Effector memory CD4-positive, alpha-beta T cell (primary cell): ENCODE measurements around the gene SPACA6.

Experiments used
- DNase-seq, 3 donors: peaks; one replicate each; pipeline ENCODE4 v3.0.0-alpha.2; 2020
- H3K27ac ChIP-seq: 2 replicates; pipeline ENCODE4 v1.7.0; 2013; ENCODE audit warnings: mild to moderate bottlenecking, low read length, moderate library complexity; ENCODE audit not compliant: insufficient read depth, poor library complexity, severe bottlenecking
- H3K27me3 ChIP-seq: replicated peaks from 2 replicates; pipeline ENCODE4 v1.7.0; 2013; ENCODE audit warnings: mild to moderate bottlenecking, low read length; ENCODE audit not compliant: insufficient read depth, control insufficient read depth, poor library complexity, severe bottlenecking
- H3K36me3 ChIP-seq: 2 replicates; pipeline ENCODE4 v1.7.0; 2013; ENCODE audit warnings: mild to moderate bottlenecking, low read length, moderate library complexity; ENCODE audit not compliant: control insufficient read depth, insufficient read depth
- H3K4me1 ChIP-seq: 2 replicates; pipeline ENCODE4 v1.7.0; 2013; ENCODE audit warnings: low read length, mild to moderate bottlenecking; ENCODE audit not compliant: control insufficient read depth, insufficient read depth, poor library complexity, severe bottlenecking
- H3K4me3 ChIP-seq: 2 replicates; pipeline ENCODE4 v1.7.0; 2013; ENCODE audit warnings: low read length, low read depth, mild to moderate bottlenecking; ENCODE audit not compliant: insufficient read depth, poor library complexity, severe bottlenecking
- H3K9me3 ChIP-seq: 2 replicates; pipeline ENCODE4 v1.7.0; 2013; ENCODE audit warnings: mild to moderate bottlenecking, low read length, moderate library complexity; ENCODE audit not compliant: control insufficient read depth

Gene SPACA6

DNA sequence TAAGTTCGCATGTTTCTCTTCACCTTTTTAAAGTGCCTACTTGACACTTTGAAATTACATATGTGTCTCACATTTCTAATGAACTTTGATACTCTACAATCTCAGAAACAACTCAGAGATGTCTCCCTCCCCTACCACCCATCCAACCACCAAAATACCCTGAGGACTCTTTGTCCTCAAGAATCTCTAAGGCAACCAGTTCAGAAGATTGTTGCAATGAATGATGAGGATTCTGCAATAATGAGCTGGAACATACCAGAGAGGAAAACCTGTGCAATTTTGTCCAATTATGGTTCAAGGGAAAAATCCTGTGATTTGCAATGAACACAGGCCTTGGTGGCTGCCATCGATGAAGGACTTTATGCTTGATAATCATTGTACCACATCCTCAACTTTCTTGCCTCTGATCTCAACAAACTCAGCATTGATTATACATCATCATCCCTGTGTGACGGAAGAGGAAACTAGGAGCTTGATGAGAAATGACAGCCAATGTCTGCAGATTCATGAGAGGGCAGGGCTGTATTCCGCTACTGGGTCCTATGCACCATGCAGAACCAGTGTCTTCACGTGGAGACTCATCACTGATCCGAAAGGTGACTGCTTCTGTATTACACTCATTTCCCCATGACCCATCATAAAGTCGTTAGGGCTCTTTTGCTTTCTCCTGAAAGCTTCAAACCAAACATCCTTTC lies 57.4 kb downstream of the SPACA6 start:
- DNase-seq, result no peak
- Histone ChIP-seq H3K4me3 (no peak overlapping the region), H3K36me3 (no peaks in the 10 kb centered on the region), H3K27ac (no peak overlapping the region), H3K9me3 (no peaks in the 10 kb centered on the region), H3K4me1 (no peaks in the 10 kb centered on the region), H3K27me3 (no peaks in the 10 kb centered on the region)

DNA sequence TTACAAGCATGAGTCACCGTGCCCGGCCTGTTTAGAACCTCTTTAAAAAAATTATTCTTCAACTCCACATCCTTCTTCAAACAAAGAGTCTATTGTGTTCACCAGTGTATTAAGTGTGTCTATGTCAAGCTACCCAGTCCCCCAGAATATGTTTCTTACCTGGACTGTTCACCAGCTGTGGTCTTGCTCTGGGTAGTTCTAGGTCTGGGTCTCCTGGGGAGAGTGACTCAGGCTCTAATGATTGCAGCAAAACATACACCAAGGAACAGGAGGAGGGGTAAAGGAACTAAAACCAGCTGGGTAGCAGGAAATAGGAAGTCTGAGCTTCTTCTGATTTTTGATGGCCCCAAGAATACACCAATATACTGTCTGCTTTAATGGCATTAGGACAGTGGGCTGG lies 58.5 kb downstream of the SPACA6 start, which contains the start of gene FPR1:
FPR1 (minus strand) TSS at position 224 of the 400 bp plus-strand sequence. CDS start 4,884 bp downstream, outside the sequence.
- Histone ChIP-seq H3K4me3 (no peak within 1 kb of the TSS), H3K27ac (no peak within 1 kb of the TSS), H3K9me3 (no peaks in the 10 kb centered on the region), H3K27me3 (no peaks in the 10 kb centered on the region), H3K36me3 (no peaks in the 10 kb centered on the region), H3K4me1 (no peaks in the 10 kb centered on the region)
- no peak for DNase-seq

DNA sequence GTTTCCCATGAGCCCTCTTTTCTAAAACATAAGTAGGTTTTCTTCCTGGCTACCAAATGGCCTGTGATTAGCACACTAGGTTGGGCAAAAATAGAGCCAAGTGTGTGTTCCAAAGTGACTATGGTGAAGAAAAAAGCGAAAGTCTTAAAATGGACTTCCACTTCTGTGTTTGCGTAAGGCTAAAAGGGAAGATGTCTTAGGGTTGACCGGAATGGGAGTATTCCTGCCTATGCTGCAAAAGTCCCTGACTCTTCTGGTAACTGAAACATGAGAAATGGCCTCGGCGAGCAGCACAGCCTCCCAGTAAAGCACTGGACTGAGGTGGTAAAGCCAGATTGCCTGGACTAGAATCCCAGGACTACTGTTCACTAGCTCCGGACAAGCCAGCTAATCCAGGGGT lies 61.0 kb downstream of the SPACA6 start:
- Histone ChIP-seq H3K36me3 (no peaks in the 10 kb centered on the region), H3K4me3 (no peak overlapping the region), H3K4me1 (no peaks in the 10 kb centered on the region), H3K27me3 (no peaks in the 10 kb centered on the region), H3K27ac (no peak overlapping the region), H3K9me3 (no peaks in the 10 kb centered on the region)
- no peak for DNase-seq

DNA sequence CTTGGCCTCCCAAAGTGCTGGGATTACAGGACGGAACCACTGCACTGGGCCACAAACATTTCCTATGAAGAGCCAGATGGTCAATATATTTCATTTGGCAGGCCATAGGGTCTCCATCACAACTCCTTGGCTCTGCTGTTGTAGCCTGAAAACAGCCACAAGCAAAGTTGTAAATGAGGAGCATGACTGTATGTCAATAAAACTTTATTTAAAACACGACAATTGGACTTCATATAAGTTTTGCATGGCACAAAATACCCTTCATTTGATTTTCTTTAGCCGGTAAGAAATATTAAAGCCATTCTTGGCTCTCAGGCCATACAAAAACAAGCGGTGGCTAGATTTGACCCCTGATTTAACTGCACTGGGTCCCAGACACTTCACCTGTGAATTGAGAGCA lies 61.6 kb downstream of the SPACA6 start:
- Histone ChIP-seq H3K36me3 (no peaks in the 10 kb centered on the region), H3K4me1 (no peaks in the 10 kb centered on the region), H3K27ac (no peak overlapping the region), H3K9me3 (no peaks in the 10 kb centered on the region), H3K27me3 (no peaks in the 10 kb centered on the region), H3K4me3 (no peak overlapping the region)
- DNase-seq, result no peak
